NOMO-1 treated with dmso at 0.1 percent for 144 hours (cell line): ENCODE data around the gene PRCD.
"Not testable (repeated sequence)": the region's sequence is repeated elsewhere in the genome, so short reads cannot be mapped to it uniquely, and the experiment has no call there.

Experiments used
- DNase-seq: peaks from one replicate; lab custom pipeline; 2025; ENCODE audit not compliant: unreplicated experiment; lab: John Stamatoyannopoulos, UW

The PRCD gene

DNA sequence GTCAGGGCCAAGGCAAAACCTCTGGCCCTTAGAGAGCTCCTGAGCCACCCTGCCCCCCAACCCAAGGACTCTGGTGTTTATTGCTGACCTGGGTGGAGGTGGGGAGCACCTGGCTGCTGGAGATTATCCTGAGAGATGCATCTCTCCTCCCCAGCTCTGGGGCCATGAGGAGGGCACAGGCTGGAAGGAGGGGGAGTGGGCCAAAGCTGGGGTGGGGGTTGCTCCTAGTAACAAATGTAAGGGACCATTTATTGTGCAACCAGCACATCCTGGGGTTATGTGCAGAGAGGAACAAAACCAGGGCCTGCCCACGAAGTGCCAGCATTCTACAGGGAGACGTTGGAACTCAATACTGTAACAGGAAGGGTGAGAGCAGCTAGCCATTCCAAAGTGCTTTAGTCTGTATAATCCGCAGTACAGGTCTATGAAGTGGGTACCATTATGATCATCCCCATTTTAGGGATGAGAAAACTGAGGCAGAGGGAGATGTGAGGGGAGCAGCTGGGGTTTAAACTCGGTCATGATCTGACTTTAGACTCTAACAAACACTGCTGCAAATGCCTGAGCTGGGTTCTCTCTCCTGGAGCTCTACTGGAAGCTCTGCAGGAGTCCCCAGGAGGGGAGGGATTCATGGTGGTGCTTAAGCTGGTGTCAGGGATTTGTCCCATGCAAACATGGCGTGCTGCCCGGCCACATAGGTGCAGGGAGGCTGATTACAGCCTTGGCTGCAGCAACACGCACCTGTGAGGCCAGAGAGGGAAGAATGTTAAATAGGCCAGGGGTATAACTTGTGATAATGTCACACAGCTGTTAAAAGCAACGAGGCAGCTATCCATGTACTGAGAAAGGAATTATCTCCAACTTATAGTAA, 37.3 kb upstream of the PRCD start:
- DNase-seq = no peak

DNA sequence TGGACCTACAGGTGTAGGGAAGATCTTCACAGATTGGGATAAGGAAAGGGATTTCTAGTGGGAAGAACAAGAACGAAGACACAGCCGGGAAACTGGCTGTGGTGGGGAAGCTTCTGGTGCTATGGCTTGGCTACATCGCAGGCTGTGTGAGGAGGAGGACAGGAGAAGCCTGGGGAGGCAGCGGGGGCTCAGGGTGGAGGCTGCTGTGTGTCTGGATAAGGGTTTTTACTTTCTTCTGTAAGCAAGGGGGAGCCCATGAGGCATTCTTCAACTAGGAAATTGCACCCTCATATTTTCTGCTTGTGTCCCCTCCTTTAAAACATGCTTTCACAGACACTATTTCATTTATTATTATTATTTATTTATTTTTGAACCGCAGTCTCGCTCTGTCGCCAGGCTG, 35.7 kb upstream of the PRCD start:
- DNase-seq = no peak

DNA sequence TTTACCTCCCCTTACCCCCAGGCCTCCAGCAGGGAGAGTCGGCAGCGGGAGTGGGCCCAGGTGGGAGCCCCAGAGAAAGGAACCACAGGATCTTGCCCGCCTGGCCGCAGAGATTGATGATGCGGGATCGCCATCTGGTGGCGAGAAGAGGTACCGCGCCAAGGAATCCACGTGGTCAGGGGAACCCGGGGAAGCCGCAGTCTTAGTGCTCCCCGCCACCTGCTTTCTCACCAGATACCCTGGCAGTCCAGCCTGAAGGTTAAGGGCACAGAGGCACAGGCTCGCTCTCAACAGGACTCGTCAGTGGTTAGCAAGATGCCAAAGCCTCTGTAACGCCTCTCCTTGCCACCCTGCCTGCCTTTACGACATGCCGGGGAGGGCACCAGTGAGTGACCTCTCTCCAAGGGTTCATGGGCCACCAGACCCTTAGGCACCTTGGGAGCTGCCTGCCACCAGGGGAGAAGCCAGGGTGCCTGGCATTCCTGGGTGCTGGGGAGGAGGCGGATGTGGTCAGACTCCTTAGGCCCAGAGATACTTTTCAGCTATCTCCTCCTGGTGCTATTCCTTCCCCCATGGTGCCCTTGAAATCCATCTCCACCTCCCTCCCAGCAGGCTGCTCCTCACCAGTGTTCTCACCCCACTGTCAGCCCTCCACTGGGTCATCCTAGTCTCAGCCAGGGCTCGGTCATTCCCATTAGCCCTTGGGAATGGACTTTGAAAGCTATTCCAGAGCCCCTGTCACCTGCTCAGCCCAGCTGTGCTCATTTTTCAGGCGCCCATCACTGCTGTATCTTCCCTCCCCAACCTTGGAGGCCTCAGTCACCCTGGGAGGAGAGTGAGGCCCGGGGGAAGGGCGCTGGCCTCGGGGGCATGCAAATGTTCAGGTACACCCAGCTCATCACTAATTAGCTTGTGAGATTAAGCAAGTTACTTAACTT, 33.2 kb upstream of the PRCD start:
- peak; percentile 55 for DNase-seq

DNA sequence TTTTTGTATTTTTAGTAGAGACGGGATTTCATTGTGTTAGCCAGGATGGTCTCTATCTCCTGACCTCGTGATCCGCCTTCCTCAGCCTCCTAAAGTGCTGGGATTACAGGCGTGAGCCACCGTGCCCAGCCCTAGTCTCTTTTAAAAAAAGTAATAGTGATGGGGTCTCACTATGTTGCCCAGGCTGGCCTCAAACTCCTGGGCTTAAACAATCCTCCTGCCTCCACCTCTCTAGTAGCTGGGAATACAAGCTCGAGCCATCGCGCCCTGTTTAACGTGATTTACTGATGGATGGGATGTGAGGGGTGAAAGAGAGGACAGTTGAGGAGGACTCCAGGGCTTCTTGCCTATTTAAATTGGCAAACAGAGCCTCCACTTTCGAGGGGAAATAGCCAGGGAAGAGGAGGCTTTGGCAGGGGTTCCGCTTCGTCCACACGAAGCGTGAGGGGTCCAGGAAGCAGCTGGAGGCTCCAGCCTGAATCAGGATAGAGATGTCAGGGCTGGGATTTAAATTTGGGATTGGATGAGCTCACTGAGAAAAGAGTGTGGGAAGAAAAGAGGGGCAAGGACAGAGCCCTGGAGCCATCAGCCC, 31.3 kb upstream of the PRCD start:
- DNase-seq = not testable (repeated sequence)

DNA sequence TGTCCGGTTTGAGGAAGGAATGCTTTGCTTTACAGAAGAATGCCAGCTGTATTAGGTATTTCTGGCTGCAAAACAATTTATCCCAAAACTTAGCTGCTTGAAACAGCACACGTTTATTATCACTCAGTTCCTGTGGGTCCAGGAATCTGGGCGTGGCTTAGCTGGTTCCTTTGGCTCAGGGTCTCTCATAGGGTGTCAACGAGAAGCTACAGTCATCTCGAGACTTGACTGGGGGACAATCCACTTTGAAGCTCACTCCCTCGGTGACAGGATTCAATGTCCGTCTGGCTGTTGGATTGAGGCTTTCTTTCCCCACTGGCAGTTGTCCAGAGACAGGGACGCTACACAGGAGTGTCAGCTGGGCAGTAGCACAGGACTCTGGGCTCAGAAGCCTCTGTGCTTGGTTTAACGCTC, 29.0 kb upstream of the PRCD start:
- no peak for DNase-seq

DNA sequence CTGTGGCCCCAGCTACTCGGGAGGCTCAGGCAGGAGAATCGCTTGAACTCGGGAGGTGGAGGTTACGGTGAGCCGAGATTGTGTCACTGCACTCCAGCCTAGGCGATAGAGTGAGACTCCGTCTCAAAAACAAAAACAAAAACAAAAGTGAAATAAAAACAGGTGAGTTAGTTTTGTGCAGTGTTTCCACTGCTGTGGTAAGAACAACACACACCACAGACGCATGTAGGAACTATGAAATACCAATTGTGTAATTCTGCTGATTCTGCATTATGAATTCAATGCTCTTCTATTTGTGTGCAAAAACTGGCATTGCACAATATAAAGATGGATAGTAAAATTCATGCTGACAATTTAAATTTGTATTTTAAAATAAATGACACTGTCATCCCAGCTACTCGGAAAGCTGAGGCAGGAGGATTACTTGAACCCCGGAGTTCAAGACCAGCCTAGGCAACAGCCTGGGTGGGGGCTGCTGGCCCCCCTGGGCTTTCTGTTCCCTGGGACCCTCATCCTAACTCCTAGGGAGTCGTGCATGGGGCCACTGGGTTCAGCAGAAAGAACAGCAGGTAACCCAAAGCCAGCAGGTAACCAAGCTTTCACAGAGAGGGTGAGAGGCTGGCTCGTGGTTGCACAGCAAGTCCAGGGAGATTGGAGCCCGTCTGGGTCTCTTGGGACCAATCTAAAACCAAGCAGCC, 28.0 kb upstream of the PRCD start:
- no peak for DNase-seq

DNA sequence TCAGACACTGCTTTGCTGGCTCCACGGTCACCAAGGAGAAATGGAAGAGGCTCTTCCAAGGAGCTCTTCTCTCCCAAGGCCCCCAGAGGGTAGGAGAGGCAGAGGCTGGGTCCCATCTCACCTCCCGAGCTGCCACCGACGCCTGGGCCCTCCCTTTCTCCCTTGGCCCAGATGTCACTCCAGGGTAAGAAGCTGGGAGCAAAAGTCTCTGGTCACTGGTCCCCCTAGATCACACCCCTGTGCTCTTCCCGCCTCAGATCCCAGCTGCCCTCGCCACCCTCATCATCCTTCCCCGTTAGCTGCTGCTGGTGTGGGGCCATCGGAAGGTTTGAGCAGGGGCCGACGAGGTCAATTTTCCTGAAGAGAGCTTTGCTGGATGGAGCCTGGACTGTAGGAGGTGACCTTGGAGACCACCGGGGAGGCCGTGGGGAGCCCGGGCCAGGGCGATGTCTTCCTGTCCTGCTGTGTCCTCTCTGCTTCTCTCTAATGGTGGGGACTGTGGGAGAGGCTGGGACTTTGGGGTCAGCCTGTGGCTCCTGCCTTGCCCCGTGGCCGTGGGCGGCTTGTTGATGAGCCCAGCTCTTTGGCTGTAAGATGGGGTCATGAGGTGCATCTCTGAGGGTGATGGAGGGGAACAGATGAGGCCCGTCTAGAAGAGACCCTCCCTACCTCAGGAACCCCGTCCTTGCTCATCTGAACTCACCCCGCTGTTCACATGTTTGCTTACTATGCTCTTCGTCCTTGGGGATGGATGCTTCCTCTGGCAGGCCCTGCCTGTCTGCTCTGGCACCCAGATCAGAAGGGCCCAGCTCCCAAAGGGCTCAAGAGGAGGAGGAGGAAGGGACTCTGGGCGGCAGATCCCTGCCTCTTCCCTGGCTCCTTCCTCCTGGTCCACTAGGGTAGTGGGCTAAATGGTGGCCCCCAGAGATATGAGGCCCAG, 27.2 kb upstream of the PRCD start:
- DNase-seq = no peak

DNA sequence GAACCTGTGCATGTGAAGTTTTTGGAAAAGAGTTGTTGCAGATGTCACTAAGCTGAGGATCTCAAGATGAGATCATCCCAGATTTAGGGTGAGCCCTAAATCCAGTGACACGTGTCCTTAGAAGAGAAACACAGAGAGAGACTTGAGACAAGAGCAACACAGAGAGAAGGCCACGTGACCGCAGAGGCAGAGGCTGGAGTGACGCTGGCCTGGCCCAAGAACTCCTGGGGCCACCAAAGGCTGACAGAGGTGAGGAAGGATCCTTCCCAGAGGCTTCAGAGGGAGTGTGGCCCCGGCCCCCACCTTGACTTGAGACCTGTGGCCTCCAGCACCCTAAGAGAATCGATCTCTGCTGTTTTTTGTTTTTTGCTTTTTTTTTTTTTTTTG, 26.5 kb upstream of the PRCD start:
- DNase-seq = no peak

DNA sequence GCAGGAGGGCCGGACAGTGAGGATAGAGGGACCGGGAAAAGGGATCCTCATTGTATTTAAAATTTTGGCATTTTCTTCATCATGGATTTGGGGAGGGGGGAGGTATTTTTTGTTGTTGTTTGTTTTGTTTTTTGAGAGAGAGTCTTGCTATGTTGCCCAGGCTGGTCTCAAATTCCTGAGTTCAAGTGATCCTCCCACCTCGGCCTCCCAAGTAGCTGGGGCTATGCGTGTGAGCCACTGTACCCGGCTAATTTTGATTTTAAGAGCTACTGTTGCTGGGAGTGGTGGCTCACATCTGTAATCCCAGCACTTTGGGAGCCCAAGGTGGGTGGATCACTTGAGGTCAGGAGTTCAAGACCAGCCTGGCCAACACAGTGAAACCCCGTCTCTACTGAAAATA, 25.5 kb upstream of the PRCD start:
- DNase-seq = not testable (repeated sequence)

DNA sequence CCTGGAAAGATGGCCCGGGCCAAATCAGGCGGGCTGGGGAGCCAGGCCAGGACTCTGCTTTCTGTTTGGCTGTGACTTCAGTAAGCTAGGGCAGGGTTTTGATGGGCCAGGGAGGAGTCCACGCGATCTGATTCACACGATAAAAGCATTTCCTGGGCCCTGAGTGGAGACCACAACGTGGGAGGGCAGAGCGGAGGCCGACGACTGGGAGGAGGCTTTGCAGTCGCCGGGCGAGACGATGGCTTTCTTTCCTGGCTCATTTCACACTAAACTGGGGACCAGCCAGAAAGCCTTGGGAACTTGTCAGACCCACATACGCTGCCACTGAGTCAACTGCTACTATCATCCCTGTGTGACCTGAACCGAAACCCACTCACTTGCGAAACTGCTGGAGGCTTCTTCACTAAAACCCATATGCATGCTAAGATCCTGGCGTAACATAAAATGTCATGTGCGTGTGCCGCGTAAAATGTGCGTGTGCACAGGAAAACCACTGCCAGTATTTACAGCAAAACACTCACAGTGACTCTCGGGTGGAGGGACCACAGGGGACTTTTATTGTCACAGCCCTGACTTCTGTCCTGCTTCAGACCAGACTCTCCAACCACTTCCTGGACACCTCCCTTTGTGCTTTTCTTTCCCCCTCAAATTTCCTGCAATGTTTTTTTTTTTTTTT, 24.4 kb upstream of the PRCD start:
- no peak for DNase-seq

DNA sequence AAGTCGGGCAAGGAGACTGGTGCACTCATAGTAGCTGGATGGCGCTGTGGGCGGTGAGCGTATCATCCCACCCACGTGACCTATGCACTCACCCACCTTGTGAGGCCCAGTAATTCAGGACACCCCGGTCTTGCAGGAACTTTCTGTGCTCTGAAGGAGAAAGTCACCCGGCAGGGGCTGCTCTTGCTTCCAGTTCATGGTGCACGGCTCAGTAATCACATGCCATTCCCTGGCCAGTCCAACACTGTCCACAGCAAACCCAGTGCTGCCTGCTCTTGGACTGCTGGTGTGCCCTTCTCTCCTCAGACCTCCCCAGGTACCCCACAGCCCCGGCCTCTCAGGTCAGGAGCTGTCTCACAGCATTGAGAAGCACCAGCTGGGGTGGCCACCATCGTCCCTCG, 22.2 kb upstream of the PRCD start:
- DNase-seq = no peak

DNA sequence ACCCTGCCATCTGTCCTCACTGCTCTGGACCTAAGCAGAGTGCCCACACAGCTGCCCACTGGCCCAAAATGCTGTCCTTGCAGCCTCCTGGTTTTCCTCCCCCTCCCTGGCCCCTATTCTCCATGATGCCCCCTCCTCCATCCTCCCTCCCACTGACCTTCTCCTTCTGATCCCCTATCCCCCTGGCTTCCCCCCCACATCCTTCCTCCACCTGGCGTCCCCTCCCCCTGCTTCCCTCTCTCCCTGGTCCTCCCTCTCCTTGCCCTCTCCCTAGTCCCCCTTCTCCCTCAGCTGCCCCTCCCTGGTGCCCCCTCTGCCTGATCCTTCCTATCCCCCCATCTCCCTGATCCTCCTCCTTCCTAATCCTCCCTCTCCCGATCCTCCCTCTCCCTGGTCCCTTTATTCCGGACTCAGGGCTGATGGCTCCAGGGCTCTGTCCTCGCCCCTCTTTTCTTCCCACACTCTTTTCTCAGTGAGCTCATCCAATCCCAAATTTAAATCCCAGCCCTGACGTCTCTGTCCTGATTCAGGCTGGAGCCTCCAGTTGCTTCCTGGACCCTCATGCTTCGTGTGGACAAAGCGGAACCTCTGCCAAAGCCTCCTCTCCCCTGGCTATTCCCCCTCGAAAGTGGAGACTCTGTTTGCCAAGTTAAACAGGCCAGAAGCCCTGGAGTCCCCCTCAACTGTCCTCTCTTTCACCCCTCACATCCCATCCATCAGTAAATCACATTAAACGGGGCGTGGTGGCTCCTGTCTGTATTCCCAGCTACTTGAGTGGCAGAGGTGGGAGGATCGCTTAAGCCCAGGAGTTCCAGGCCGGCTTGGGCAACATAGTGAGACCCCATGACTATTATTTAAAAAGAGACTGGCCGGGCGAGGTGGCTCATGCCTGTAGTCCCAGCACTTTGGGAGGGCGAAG, 20.5 kb upstream of the PRCD start:
- DNase-seq = no peak

DNA sequence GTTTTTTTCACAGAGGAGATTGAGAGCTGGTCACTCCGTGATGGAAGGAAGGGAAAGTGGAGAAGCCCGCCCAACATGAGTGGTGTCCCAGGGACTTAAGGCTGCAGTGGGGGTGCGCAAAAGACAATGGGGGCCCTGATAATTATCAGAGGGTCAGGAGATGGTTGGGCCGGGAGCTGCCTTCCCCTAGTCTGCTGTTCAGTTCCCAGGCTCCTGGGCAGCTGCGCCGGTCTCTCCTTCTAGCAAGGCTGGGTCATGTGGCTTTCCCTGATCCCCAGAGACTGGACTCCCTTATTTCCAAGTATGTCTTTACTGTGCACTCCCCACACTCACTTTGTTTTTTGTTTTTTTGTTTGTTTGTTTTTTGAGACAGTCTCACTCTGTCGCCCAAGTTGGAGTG, 18.6 kb upstream of the PRCD start:
- no peak for DNase-seq

DNA sequence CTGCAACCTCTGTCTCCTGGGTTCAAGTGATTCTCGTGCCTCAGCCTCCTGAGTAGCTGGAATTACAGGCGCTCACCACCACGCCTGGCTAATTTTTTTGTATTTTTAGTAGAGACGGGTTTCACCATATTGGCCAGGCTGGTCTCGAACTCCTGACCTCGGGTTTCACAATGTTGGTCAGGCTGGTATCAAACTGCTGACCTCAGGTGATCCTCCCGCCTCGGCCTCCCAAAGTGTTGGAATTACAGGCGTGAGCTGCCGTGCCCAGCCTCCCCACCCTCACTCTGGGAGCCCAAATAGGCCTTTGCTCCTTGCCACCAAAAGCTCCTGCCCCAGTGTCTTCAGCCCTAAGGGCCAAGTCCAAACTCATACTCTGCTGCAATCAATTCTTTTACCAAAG, 18.2 kb upstream of the PRCD start:
- not testable (repeated sequence) for DNase-seq

DNA sequence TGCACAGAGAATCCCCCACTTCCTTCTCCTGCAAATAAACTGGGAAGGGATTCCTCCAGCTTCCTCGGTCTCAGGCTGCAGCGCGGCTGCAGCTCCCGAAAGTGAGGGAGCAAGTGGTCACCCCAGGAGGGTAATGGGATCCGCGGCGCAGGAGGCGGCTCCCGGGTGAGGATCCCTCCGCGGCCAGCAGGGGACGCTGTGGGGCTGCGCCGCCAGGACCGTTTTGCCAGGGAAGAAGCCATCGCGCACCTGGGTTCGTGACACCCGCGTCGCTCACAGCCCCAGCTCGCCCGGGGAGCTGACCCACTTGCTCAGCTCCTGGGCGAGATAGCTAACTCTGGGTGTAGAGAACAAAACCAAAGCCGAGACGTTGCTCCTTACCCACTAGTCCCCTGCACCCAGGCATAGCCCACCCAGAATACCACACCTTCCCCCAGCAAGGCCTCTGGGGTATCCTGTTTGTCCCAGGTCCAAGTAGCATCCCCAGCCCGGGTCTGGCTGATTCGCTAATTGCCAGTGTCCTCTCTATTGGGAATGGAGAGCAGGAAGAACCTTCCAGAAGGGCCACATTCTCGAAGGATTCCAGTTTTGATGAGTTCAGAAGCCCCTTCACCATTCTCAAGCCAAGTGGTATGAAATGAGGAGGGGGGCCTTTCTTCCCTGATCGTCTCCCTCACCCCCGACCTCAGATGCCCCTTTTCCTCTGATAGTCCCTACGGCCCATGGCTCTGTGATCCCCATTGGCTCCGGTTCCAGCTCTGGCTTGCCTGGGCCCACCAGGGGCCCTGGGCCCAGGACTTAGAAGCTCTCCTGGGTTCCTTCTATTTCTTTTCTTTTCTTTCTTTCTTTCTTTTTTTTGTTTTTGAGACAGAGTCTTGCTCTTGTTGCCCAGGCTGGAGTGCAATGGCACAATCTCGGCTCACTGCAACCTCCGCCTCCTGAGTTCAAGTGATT, 16.5 kb upstream of the PRCD start:
- DNase-seq = peak; percentile 57

DNA sequence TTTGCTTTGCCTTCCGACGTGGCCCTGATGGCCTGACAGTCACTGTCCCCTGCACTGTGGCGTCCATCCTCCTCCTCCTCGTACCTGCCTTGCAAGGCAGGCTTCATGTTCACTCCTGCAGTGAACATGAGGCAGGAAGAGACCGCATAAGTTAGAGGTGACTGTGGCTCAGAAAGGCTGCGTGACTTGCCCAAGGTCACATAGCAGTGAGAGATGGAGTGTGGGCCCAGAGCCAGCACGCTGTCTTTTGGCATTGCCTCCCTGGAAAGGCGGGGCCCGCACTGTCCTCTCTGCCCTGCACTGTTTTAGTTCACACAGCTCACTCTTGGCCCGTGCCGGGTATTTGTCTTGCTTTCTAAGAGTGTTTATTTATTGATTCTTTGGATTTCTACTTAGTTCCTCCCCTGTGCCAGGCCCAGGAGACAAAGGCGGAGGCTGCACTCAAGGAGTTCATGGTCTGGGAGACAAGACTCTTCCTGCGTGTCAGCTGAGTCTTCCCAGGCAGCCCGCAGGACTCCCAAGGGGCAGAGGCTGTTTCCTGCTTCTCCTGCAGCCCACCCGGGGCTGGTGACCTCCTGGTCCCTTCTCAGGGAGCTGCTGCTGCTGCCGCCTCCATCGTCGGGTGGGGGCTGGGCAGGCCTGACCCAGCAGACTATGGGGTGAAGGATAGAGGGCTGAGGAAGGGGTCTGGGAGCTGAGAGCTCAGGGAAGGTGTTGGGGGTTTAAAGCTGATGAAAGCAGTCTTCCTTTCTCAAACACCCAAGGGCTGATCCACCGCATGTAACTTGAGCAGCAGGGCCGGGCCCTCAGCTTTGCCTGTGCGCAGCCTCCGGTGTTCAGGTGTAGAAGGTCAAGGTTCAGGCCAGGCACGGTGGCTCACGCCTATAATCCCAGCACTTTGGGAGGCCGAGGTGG, 15.0 kb upstream of the PRCD start:
- no peak for DNase-seq
